ENCODE results near the gene TMEM232. TPM values are rescaled to one million over a fixed set of nuclear protein-coding genes. Genes with fewer than 3 reads are reported as not detected.

TMEM232 gene
- total and polyA plus RNA-seq, 2 donors (not counting 3 experiments of a cell fraction or from before 2014, with no cell fraction given), result 0.17 to 0.38 TPM

GRCh38 chr5:110769000-110769681 is 42.7 kb upstream of the TMEM232 start:
- no peaks in the 10 kb centered on the region for H3K9me3 ChIP-seq (replicated peaks; ENCODE audit: control insufficient read depth, insufficient read depth, low read length)
- peaks cover 0 to 5% of the 10 kb centered on the region in 2 experiments for H3K27me3 ChIP-seq (ENCODE audit: control insufficient read depth in 2 of 2, insufficient read depth in 2 of 2, low read length in 2 of 2)
- no peaks in the 10 kb centered on the region for H4K20me1 ChIP-seq (replicated peaks; ENCODE audit: control insufficient read depth, extremely low read depth, insufficient read depth, low read length)
- H3K4me1 ChIP-seq (ENCODE audit: control insufficient read depth, extremely low read depth, insufficient read depth, low read length), result no peaks in the 10 kb centered on the region
- H3K9ac ChIP-seq (replicated peaks; ENCODE audit: extremely low read depth, insufficient read depth, low read length), result no peak overlapping the region
- no peak overlapping the region for H2AFZ ChIP-seq (ENCODE audit: low read depth, low read length)
- CTCF ChIA-PET, result no interaction called here
- no peak overlapping the region for H3K4me3 ChIP-seq (replicated peaks in 1 of 3; ENCODE audit: insufficient read depth in 1 of 3, low read depth in 1 of 3, low read length in 3 of 3)
- BruUV-seq (replicated peaks), result no TSS peak
- FAIRE-seq, result no peak
- no peaks in the 10 kb centered on the region for H3K36me3 ChIP-seq (ENCODE audit: control insufficient read depth in 2 of 2, extremely low read depth in 1 of 2, insufficient read depth in 2 of 2, low read length in 2 of 2)
- TF ChIP-seq JUN (IDR thresholded peaks at IDR 0.05; ENCODE audit: borderline replicate concordance, insufficient read depth, insufficient read length, low read depth) (no peak), POLR2A (IDR thresholded peaks at IDR 0.05; ENCODE audit: low read depth, low read length) (no peak), CTCF (IDR thresholded peaks at IDR 0.05; ENCODE audit: extremely low read depth in 1 of 2, insufficient read depth in 1 of 2, low read depth in 1 of 2, low read length in 2 of 2) (no peak), POLR2AphosphoS5 (IDR thresholded peaks at IDR 0.05; ENCODE audit: insufficient read depth, low read depth, low read length) (no peak), MAX (IDR thresholded peaks at IDR 0.05; ENCODE audit: insufficient read depth, insufficient read length) (no peak), EZH2 (IDR thresholded peaks at IDR 0.05; ENCODE audit: borderline replicate concordance, low read depth, low read length, severe bottlenecking) (no peak), MYC (IDR thresholded peaks at IDR 0.05; ENCODE audit: low read depth, low read length) (no peak), FOS (IDR thresholded peaks at IDR 0.05; ENCODE audit: borderline replicate concordance, insufficient read depth, low read length) (no peak), GATA2 (IDR thresholded peaks at IDR 0.05; ENCODE audit: insufficient read depth, insufficient read length, low read depth, low read length) (no peak)
- no peaks in the 10 kb centered on the region for H3K79me2 ChIP-seq (ENCODE audit: control insufficient read depth, insufficient read depth, low read length)
- no peak for DNase-seq (ENCODE audit: low read depth, low spot score)
- dilution Hi-C loops (cut with MboI; ENCODE audit: extremely low pct_ligation_motif_present, low sequenced_read_pairs), result no loop called here
- H3K4me2 ChIP-seq (ENCODE audit: insufficient read depth, low read length), result no peak overlapping the region
- no peak overlapping the region for H3K27ac ChIP-seq (ENCODE audit: insufficient read depth, low read depth, low read length)
- intact Hi-C loops (cut with micrococcal nuclease), result no loop called here
- H3K9me1 ChIP-seq (replicated peaks; ENCODE audit: control insufficient read depth, extremely low read depth, insufficient read depth, low read length), result no peaks in the 10 kb centered on the region
- POLR2A ChIA-PET, result no interaction called here
